IMR-90 (cell line): ENCODE results near the gene LMO4. TPM values are rescaled to one million over a fixed set of nuclear protein-coding genes. Genes with fewer than 3 reads are reported as not detected.

Experiments used
- ATAC-seq: fragments of 200-7000 bp; cut with Tn5 transposase; 2 replicates; pipeline ENCODE4 v1.9.1; 2020; ENCODE audit warnings: low read depth, mild to moderate bottlenecking, moderate library complexity
- BruUV-seq: library from RNA; stranded (reverse); fragments of 400-500 nt; replicated peaks from 2 replicates; lab custom pipeline; 2021; lab: Mats Ljungman, UMichigan
- CTCF ChIA-PET: fragments of 300-600 bp; formaldehyde crosslinking; extraction: SDS; loops from one replicate; lab custom pipeline; 2021; ENCODE audit warnings: antibody characterized with exemption; lab: Yijun Ruan, JAX
- POLR2A ChIA-PET: fragments of 300-600 bp; sonication (Branson Sonifier 250); formaldehyde crosslinking; loops from one replicate; lab custom pipeline; 2022; ENCODE audit warnings: antibody characterized with exemption; ENCODE audit not compliant: unreplicated experiment; lab: Charles Lee
- DNase-seq: peaks from one replicate; pipeline ENCODE4 v3.0.0; 2013
- H2AFZ ChIP-seq: replicated peaks from 2 replicates; pipeline ENCODE3; 2013; ENCODE audit warnings: low read length, mild to moderate bottlenecking; ENCODE audit not compliant: poor library complexity
- H2AK5ac ChIP-seq: 2 replicates; pipeline ENCODE4 v1.6.1; 2013; ENCODE audit warnings: low read depth, low read length, inconsistent platforms
- H2AK9ac ChIP-seq: replicated peaks from 2 replicates; pipeline ENCODE3; 2013; ENCODE audit warnings: mild to moderate bottlenecking, low read depth, low read length, moderate library complexity; ENCODE audit not compliant: poor library complexity
- H2BK120ac ChIP-seq: 2 replicates; pipeline ENCODE4 v1.6.1; 2013; ENCODE audit warnings: low read depth, low read length, inconsistent platforms
- H2BK15ac ChIP-seq: 3 replicates; pipeline ENCODE4 v1.6.1; 2013; ENCODE audit warnings: low read depth, low read length, inconsistent platforms
- H2BK20ac ChIP-seq: 2 replicates; pipeline ENCODE4 v1.6.1; 2013; ENCODE audit warnings: low read depth, mild to moderate bottlenecking, inconsistent platforms, low read length, moderate library complexity
- H2BK5ac ChIP-seq: 2 replicates; pipeline ENCODE4 v1.6.1; 2013; ENCODE audit warnings: mild to moderate bottlenecking, low read depth, low read length, inconsistent platforms; ENCODE audit not compliant: poor library complexity, severe bottlenecking
- H3K14ac ChIP-seq: replicated peaks from 2 replicates; pipeline ENCODE4 v1.6.1; 2013; ENCODE audit warnings: low read depth, low read length, inconsistent platforms
- H3K18ac ChIP-seq: 2 replicates; pipeline ENCODE4 v1.6.1; 2013; ENCODE audit warnings: low read depth, low read length, control low read depth
- H3K23ac ChIP-seq: 2 replicates; pipeline ENCODE4 v1.6.1; 2013; ENCODE audit warnings: low read depth, low read length, inconsistent platforms
- H3K27ac ChIP-seq: 2 replicates; pipeline ENCODE4 v1.5.1; 2013; ENCODE audit warnings: mild to moderate bottlenecking, control low read depth, low read length; ENCODE audit not compliant: insufficient read depth
- H3K27me3 ChIP-seq: 2 replicates; pipeline ENCODE4 v1.6.1; 2013; ENCODE audit warnings: low read length; ENCODE audit not compliant: control insufficient read depth, insufficient read depth
- H3K36me3 ChIP-seq: 2 replicates; pipeline ENCODE4 v1.6.1; 2013; ENCODE audit warnings: low read length, mixed read lengths; ENCODE audit not compliant: control insufficient read depth, insufficient read depth
- H3K4ac ChIP-seq: 2 replicates; pipeline ENCODE4 v1.6.1; 2013; ENCODE audit warnings: low read depth, low read length, inconsistent platforms
- H3K4me1 ChIP-seq: 2 replicates; pipeline ENCODE4 v1.6.1; 2013; ENCODE audit warnings: low read length, mixed read lengths; ENCODE audit not compliant: control insufficient read depth, insufficient read depth
- H3K4me2 ChIP-seq: 2 replicates; pipeline ENCODE4 v1.6.1; 2013; ENCODE audit warnings: low read depth, mild to moderate bottlenecking, control low read depth, low read length, moderate library complexity
- H3K4me3 ChIP-seq: 2 replicates; pipeline ENCODE4 v1.5.1; 2013; ENCODE audit warnings: low read depth, mild to moderate bottlenecking, control low read depth, low read length, moderate library complexity; ENCODE audit not compliant: insufficient read depth
- H3K56ac ChIP-seq: 2 replicates; pipeline ENCODE4 v1.6.1; 2013; ENCODE audit warnings: low read length, inconsistent platforms; ENCODE audit not compliant: insufficient read depth; ENCODE audit errors: extremely low read depth
- H3K79me1 ChIP-seq, 2 experiments: 2 replicates each; pipeline ENCODE4 v1.6.1; 2013; ENCODE audit warnings: low read length in 2 of 2, inconsistent platforms in 1 of 2, low read depth in 1 of 2
- H3K9ac ChIP-seq: 2 replicates; pipeline ENCODE4 v1.6.1; 2013; ENCODE audit warnings: low read depth, low read length, control low read depth
- H3K9me1 ChIP-seq: 2 replicates; pipeline ENCODE4 v1.6.1; 2013; ENCODE audit warnings: low read length, inconsistent platforms; ENCODE audit not compliant: insufficient read depth
- H3K9me3 ChIP-seq: 2 replicates; pipeline ENCODE4 v1.6.1; 2013; ENCODE audit warnings: low read length; ENCODE audit not compliant: control insufficient read depth, insufficient read depth
- H4K20me1 ChIP-seq: 2 replicates; pipeline ENCODE4 v1.6.1; 2013; ENCODE audit warnings: low read length, inconsistent platforms; ENCODE audit not compliant: insufficient read depth
- H4K5ac ChIP-seq: 2 replicates; pipeline ENCODE4 v1.6.1; 2013; ENCODE audit warnings: mild to moderate bottlenecking, low read depth, low read length, control low read depth
- H4K8ac ChIP-seq, 2 experiments: 2 replicates each; pipeline ENCODE4 v1.6.1; 2013; ENCODE audit warnings: low read depth in 2 of 2, low read length in 2 of 2, control low read depth in 1 of 2, inconsistent platforms in 1 of 2
- H4K91ac ChIP-seq: 2 replicates; pipeline ENCODE4 v1.6.1; 2013; ENCODE audit warnings: low read depth, low read length, inconsistent platforms; ENCODE audit not compliant: insufficient read depth
- CEBPB ChIP-seq: IDR thresholded peaks from 2 replicates; pipeline ENCODE4 v1.6.1; 2012; ENCODE audit warnings: low read depth, low read length, improper control_type of control experiment
- CHD1 ChIP-seq: IDR thresholded peaks from 2 replicates; pipeline ENCODE4 v1.6.1; 2012; ENCODE audit warnings: low read depth, low read length, improper control_type of control experiment
- FOS ChIP-seq: fragments of 150-350 bp; IDR thresholded peaks from 2 replicates; pipeline ENCODE4 v1.6.1; 2016; ENCODE audit warnings: low read depth, low read length
- MAZ ChIP-seq: IDR thresholded peaks from 2 replicates; pipeline ENCODE4 v1.6.1; 2012; ENCODE audit warnings: low read depth, mild to moderate bottlenecking, low read length, improper control_type of control experiment, moderate library complexity, borderline replicate concordance
- NFE2L2 ChIP-seq: fragments of 150-350 bp; IDR thresholded peaks from 2 replicates; pipeline ENCODE4 v1.6.1; 2016; ENCODE audit warnings: low read depth, mild to moderate bottlenecking, low read length
- RAD21 ChIP-seq: IDR thresholded peaks from 2 replicates; pipeline ENCODE4 v1.6.1; 2012; ENCODE audit warnings: low read length, improper control_type of control experiment
- RFX5 ChIP-seq: IDR thresholded peaks from 2 replicates; pipeline ENCODE4 v1.8.0; 2012; ENCODE audit warnings: low read depth, mild to moderate bottlenecking, low read length, moderate library complexity
- WGBS, 2 experiments: methylation state at CpG; one replicate each; pipeline versions ENCODE4 v1.1.5 to v1.1.7; 2013; ENCODE audit warnings: missing lambda C conversion rate in 2 of 2; ENCODE audit not compliant: insufficient read length in 1 of 2; ENCODE audit errors: extremely low coverage in 2 of 2; 5-methylcytosine and 5-hydroxymethylcytosine counted together
- dilution Hi-C: fragments of 300-500 bp; cut with HindIII; formaldehyde crosslinking; loops from one replicate; pipeline ENCODE4 v1.14.3; 2018; ENCODE audit warnings: low sequenced_read_pairs; ENCODE audit not compliant: unreplicated experiment
- in situ Hi-C: fragments of 300-500 bp; cut with MboI; formaldehyde crosslinking; loops from 3 replicates; pipeline ENCODE4 v1.14.3; 2019; ENCODE audit warnings: low sequenced_read_pairs, inconsistent platforms, mixed read lengths
- intact Hi-C: fragments of 100-400 bp; cut with micrococcal nuclease; formaldehyde crosslinking; loops from 2 replicates; pipeline ENCODE4 v1.10.0; 2022
- polyA plus RNA-seq, 3 experiments: library from polyadenylated mRNA; depleted of rRNA; stranded (reverse); fragments of >200 nt; gene quantifications; 2 replicates each; pipeline ENCODE4 v1.2.3, GENCODE V29; 2012; ENCODE audit warnings: low replicate concordance in 1 of 3
- total RNA-seq: library from RNA; depleted of rRNA; stranded (reverse); fragments of >200 nt; gene quantifications from 2 replicates; pipeline ENCODE4 v1.2.3, GENCODE V29; 2012
- TF ChIP-seq, protein P1 (sequence below): conservative IDR thresholded peaks from 2 replicates; pipeline ENCODE4 v1.5.1; 2012; ENCODE audit warnings: mild to moderate bottlenecking, low read depth, low read length, improper control_type of control experiment
- TF ChIP-seq, protein P2 (sequence below): fragments of 150-350 bp; IDR thresholded peaks from 2 replicates; pipeline ENCODE4 v1.6.1; 2016; ENCODE audit warnings: low read depth, mild to moderate bottlenecking, low read length, moderate library complexity, borderline replicate concordance

The LMO4 gene
- total and polyA plus RNA-seq, 2 of the 4 experiments (the other 2 are of a cell fraction), result 98.9 to 109 TPM

DNA sequence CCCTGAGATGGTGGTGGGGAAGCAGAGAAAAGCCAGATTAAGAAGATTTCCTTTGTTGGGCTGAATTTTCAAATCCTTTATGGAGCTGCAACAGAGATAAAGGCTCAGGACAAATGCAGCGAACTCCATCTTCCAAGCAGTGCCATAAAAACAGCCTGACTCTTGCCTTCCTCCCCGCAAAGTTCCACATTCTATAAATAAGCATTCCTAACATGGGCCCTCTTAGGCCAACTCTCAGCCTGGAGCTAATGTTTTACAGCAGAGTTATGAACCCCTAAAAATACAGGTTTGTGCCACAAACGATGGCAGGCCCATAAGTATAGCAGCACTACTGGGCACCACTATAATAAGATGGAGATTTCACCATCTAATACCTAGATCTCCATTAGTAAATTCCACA is 27.2 kb downstream of the LMO4 start:
- Histone ChIP-seq H2AK9ac (no peak overlapping the region), H2BK15ac (no peak overlapping the region), H2BK5ac (no peak overlapping the region), H3K4me2 (no peak overlapping the region), H4K20me1 (no peaks in the 10 kb centered on the region), H4K5ac (no peak overlapping the region), H2BK20ac (no peak overlapping the region), H3K9me1 (no peaks in the 10 kb centered on the region), H3K23ac (no peak overlapping the region), H2BK120ac (no peak overlapping the region), H3K4ac (no peak overlapping the region), H2AK5ac (no peak overlapping the region), H3K18ac (no peak overlapping the region), H2AFZ (no peak overlapping the region), H3K9me3 (0 out of 2 replicates have a peak, but pooled peaks cover 3% of the 10 kb centered on the region), H3K27me3 (no peaks in the 10 kb centered on the region), H3K4me1 (no peaks in the 10 kb centered on the region), H3K4me3 (no peak overlapping the region), H4K91ac (no peak overlapping the region), H4K8ac (no peak overlapping the region), H3K56ac (no peak overlapping the region), H3K27ac (no peak overlapping the region), H3K36me3 (no peaks in the 10 kb centered on the region), H3K79me1 (no peaks in the 10 kb centered on the region), H3K14ac (no peak overlapping the region), H3K9ac (no peak overlapping the region)
- TF ChIP-seq CEBPB, result no peak
- TF ChIP-seq RAD21, result no peak
- no peak for TF ChIP-seq FOS
- no peak for TF ChIP-seq MAZ
- TF ChIP-seq, protein P1, sequence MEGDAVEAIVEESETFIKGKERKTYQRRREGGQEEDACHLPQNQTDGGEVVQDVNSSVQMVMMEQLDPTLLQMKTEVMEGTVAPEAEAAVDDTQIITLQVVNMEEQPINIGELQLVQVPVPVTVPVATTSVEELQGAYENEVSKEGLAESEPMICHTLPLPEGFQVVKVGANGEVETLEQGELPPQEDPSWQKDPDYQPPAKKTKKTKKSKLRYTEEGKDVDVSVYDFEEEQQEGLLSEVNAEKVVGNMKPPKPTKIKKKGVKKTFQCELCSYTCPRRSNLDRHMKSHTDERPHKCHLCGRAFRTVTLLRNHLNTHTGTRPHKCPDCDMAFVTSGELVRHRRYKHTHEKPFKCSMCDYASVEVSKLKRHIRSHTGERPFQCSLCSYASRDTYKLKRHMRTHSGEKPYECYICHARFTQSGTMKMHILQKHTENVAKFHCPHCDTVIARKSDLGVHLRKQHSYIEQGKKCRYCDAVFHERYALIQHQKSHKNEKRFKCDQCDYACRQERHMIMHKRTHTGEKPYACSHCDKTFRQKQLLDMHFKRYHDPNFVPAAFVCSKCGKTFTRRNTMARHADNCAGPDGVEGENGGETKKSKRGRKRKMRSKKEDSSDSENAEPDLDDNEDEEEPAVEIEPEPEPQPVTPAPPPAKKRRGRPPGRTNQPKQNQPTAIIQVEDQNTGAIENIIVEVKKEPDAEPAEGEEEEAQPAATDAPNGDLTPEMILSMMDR, result no peak
- TF ChIP-seq RFX5, result no peak
- TF ChIP-seq CHD1, result no peak
- TF ChIP-seq, protein P2, sequence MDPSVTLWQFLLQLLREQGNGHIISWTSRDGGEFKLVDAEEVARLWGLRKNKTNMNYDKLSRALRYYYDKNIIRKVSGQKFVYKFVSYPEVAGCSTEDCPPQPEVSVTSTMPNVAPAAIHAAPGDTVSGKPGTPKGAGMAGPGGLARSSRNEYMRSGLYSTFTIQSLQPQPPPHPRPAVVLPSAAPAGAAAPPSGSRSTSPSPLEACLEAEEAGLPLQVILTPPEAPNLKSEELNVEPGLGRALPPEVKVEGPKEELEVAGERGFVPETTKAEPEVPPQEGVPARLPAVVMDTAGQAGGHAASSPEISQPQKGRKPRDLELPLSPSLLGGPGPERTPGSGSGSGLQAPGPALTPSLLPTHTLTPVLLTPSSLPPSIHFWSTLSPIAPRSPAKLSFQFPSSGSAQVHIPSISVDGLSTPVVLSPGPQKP, result no peak
- no peak for TF ChIP-seq NFE2L2
- CTCF ChIA-PET, result no interaction called here
- POLR2A ChIA-PET, result no interaction called here
- intact Hi-C loops, result no loop called here
- DNase-seq (no peak), ATAC-seq (no peak)
- 100% methylated on average over 1 of the region's 3 CpGs; no CpG with 5 or more reads in 1 of the 2 experiments for WGBS, 2 experiments
- no TSS peak for BruUV-seq
- dilution Hi-C loops, result no loop called here
- in situ Hi-C loops, result no loop called here
